Measurements from ENCODE around the gene WDR33. TPM values are rescaled to one million over a fixed set of nuclear protein-coding genes. Genes with fewer than 3 reads are reported as not detected.

WDR33 gene
- total and polyA plus RNA-seq, 9 of the 15 experiments (the other 6 are each of a cell fraction or from before 2014, with no cell fraction given): 24.2 to 57.4 (median 38.4) TPM

DNA sequence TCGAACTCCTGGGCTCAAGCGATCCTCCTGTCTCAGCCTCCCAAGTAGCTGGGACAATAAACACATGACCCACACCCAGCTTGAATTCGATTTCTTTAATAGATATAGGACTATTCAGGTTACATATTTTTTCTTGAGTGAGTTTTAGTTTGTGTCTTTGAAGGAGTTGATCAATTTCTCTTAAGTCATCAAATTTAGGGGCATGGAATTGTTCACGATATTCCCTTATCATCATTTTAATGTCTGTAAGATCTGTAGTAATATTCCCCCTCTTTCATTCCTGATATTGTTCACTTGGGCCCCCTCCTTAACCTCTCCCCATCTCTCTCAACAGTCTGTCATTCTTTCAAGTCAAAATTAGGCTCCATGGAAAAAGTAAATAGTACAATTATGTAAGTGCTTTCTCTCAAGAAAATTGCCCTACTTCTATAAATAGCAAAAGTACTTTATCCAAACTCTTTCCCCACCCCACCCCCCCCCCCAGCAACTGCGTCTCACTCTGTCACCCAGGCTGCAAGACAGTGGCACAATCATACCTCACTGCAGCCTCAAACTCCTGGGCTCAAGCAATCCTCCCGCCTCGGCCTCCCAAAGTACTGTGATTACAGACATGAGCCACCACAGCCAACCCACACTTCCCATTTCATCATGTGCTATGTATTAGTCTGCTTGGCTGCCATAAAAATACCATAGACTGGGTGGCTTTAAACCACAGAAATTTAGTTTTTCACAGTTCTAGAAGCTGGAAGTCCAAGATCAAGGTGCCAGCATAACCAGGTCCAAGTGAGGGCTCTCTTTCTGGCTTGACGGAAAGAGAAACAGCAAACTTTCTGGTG is 20.1 kb downstream of the WDR33 start:
- Histone ChIP-seq H3K79me2 (ENCODE audit: control insufficient read depth, insufficient read depth, low read length) (peaks cover 65% of the 10 kb centered on the region), H4K20me1 (replicated peaks; ENCODE audit: control insufficient read depth, insufficient read depth, low read length) (0 out of 2 replicates have a peak, but pooled peaks cover 4% of the 10 kb centered on the region), H3K4me1 (replicated peaks in 1 of 2; ENCODE audit: control insufficient read depth in 2 of 2, insufficient read depth in 2 of 2, low read length in 2 of 2) (peaks cover 0 to 3% of the 10 kb centered on the region in 2 experiments; a peak in 2 of 5 replicates), H3K9ac (ENCODE audit: insufficient read depth in 1 of 2, low read depth in 2 of 2, low read length in 2 of 2) (no peak overlapping the region), H3K36me3 (ENCODE audit: control insufficient read depth, insufficient read depth, low read length) (peaks cover 18% of the 10 kb centered on the region; the same call in 1 of the 3 replicates), H3K27ac (ENCODE audit: extremely low read depth, low read depth, low read length) (no peak overlapping the region), H3K9me1 (ENCODE audit: control insufficient read depth, insufficient read depth, low read length) (no peaks in the 10 kb centered on the region), H3K4me3 (no peak overlapping the region), H3K4me2 (ENCODE audit: insufficient read depth, low read length) (no peak overlapping the region), H2AFZ (ENCODE audit: low read depth, low read length) (no peak overlapping the region), H3K27me3 (ENCODE audit: control insufficient read depth in 2 of 2, insufficient read depth in 2 of 2, low read length in 2 of 2) (no peaks in the 10 kb centered on the region), H3K9me3 (replicated peaks; ENCODE audit: control insufficient read depth, insufficient read depth, low read depth, low read length) (no peaks in the 10 kb centered on the region)
- in situ Hi-C loops (cut with MboI): no loop called here
- BruUV-seq (replicated peaks): TSS peak; percentile 32
- ATAC-seq (no peak; the same call in 2 of the 3 replicates), FAIRE-seq (no peak), DNase-seq (ENCODE audit: extremely low read depth in 1 of 4, low spot score in 3 of 4) (no peak)
- 95% methylated on average over 7 of the region's 8 CpGs for WGBS (ENCODE audit: insufficient coverage, low coverage, missing lambda C conversion rate)
- intact Hi-C loops (cut with micrococcal nuclease): no loop called here
- CTCF ChIA-PET (ENCODE audit: low intra/inter-chr PET ratio): no interaction called here
- no peak for TF ChIP-seq ZNF224 (CRISPR knock-in tag; IDR thresholded peaks at IDR 0.05)
- TF ChIP-seq GTF2A2 (tag; IDR thresholded peaks at IDR 0.05): no peak
- 0 out of 2 replicates have a peak, but pooled peaks have one; percentile 27 for TF ChIP-seq MAFG (tag; conservative IDR thresholded peaks at IDR 0.05)
- TF ChIP-seq, protein P1, sequence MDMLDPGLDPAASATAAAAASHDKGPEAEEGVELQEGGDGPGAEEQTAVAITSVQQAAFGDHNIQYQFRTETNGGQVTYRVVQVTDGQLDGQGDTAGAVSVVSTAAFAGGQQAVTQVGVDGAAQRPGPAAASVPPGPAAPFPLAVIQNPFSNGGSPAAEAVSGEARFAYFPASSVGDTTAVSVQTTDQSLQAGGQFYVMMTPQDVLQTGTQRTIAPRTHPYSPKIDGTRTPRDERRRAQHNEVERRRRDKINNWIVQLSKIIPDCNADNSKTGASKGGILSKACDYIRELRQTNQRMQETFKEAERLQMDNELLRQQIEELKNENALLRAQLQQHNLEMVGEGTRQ (CRISPR knock-in tag; IDR thresholded peaks at IDR 0.05): no peak
- no peak for TF ChIP-seq WHSC1 (IDR thresholded peaks at IDR 0.05; ENCODE audit: low read length)
- no peak for TF ChIP-seq PTBP1 (IDR thresholded peaks at IDR 0.05; ENCODE audit: low read depth, low read length)
- no peak for TF ChIP-seq HDGF (IDR thresholded peaks at IDR 0.05)
- TF ChIP-seq, protein P2, sequence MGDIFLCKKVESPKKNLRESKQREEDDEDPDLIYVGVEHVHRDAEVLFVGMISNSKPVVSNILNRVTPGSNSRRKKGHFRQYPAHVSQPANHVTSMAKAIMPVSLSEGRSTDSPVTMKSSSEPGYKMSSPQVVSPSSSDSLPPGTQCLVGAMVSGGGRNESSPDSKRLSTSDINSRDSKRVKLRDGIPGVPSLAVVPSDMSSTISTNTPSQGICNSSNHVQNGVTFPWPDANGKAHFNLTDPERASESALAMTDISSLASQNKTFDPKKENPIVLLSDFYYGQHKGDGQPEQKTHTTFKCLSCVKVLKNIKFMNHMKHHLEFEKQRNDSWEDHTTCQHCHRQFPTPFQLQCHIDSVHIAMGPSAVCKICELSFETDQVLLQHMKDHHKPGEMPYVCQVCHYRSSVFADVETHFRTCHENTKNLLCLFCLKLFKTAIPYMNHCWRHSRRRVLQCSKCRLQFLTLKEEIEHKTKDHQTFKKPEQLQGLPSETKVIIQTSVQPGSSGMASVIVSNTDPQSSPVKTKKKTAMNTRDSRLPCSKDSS (IDR thresholded peaks at IDR 0.05; ENCODE audit: low read depth, partially characterized antibody): no peak
- TF ChIP-seq ZNF232 (CRISPR knock-in tag; IDR thresholded peaks at IDR 0.05): no peak
- TF ChIP-seq RFX5 (IDR thresholded peaks at IDR 0.05; ENCODE audit: low read depth, low read length): no peak
- peak; percentile 10; the same call in 1 of the 2 replicates for TF ChIP-seq MAFF (IDR thresholded peaks at IDR 0.05; ENCODE audit: low read length)
- TF ChIP-seq, protein P3, sequence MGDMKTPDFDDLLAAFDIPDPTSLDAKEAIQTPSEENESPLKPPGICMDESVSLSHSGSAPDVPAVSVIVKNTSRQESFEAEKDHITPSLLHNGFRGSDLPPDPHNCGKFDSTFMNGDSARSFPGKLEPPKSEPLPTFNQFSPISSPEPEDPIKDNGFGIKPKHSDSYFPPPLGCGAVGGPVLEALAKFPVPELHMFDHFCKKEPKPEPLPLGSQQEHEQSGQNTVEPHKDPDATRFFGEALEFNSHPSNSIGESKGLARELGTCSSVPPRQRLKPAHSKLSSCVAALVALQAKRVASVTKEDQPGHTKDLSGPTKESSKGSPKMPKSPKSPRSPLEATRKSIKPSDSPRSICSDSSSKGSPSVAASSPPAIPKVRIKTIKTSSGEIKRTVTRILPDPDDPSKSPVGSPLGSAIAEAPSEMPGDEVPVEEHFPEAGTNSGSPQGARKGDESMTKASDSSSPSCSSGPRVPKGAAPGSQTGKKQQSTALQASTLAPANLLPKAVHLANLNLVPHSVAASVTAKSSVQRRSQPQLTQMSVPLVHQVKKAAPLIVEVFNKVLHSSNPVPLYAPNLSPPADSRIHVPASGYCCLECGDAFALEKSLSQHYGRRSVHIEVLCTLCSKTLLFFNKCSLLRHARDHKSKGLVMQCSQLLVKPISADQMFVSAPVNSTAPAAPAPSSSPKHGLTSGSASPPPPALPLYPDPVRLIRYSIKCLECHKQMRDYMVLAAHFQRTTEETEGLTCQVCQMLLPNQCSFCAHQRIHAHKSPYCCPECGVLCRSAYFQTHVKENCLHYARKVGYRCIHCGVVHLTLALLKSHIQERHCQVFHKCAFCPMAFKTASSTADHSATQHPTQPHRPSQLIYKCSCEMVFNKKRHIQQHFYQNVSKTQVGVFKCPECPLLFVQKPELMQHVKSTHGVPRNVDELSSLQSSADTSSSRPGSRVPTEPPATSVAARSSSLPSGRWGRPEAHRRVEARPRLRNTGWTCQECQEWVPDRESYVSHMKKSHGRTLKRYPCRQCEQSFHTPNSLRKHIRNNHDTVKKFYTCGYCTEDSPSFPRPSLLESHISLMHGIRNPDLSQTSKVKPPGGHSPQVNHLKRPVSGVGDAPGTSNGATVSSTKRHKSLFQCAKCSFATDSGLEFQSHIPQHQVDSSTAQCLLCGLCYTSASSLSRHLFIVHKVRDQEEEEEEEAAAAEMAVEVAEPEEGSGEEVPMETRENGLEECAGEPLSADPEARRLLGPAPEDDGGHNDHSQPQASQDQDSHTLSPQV (IDR thresholded peaks at IDR 0.05): no peak
- TF ChIP-seq BCOR (IDR thresholded peaks at IDR 0.05): no peak
- no peak for TF ChIP-seq JUN (IDR thresholded peaks at IDR 0.05; ENCODE audit: borderline replicate concordance, low read depth, low read length)
- TF ChIP-seq JUN (CRISPR knock-in tag; IDR thresholded peaks at IDR 0.05; ENCODE audit: borderline replicate concordance): no peak
- TF ChIP-seq ZNF316 (IDR thresholded peaks at IDR 0.05): peak; percentile 47; the same call in 1 of the 2 replicates
- TF ChIP-seq TEAD2 (tag; IDR thresholded peaks at IDR 0.05): no peak
- peak; percentile 40 for TF ChIP-seq C11orf30 (IDR thresholded peaks at IDR 0.05; ENCODE audit: low read depth)
- POLR2A ChIA-PET: interaction anchor here (2.0 kb wide), 1 partner anchor 11 kb away, joined by 9 read pairs; no protein-coding TSS in a partner anchor
